CD4-positive, alpha-beta T cell (primary cell): Measurements from ENCODE around the gene RSPO3. TPM values are rescaled to one million over a fixed set of nuclear protein-coding genes. Genes with fewer than 3 reads are reported as not detected.

ENCODE experiments used
- ATAC-seq: fragments of 200-7000 bp; cut with Tn5 transposase; one replicate; pipeline ENCODE4 v1.10.0; 2022; ENCODE audit warnings: mild to moderate bottlenecking; ENCODE audit not compliant: poor library complexity
- CTCF ChIA-PET: fragments of 350-600 bp; sonication (Branson Sonifier 250); formaldehyde crosslinking; loops from one replicate; lab custom pipeline; 2021; ENCODE audit warnings: antibody characterized with exemption, inconsistent platforms; lab: Charles Lee
- POLR2A ChIA-PET: fragments of 350-600 bp; sonication (Branson Sonifier 250); formaldehyde crosslinking; loops from one replicate; lab custom pipeline; 2021; ENCODE audit warnings: antibody characterized with exemption, inconsistent platforms; lab: Charles Lee
- DNase-seq, 14 experiments: peaks; one replicate each; pipeline ENCODE4 v3.0.0-alpha.2; 2013 to 2020; ENCODE audit warnings: mixed read lengths in 2 of 14
- H3K27ac ChIP-seq, 2 donors: one replicate each; pipeline versions ENCODE4 v1.5.1 to v1.7.0; 2013; ENCODE audit warnings: low read length in 2 of 2, low read depth in 1 of 2, mild to moderate bottlenecking in 1 of 2
- H3K27me3 ChIP-seq, 2 experiments: 1 replicate in 1 of 2; 2 replicates in 1 of 2; pipeline versions ENCODE4 v1.6.1 to v1.7.0; 2013; ENCODE audit warnings: low read length in 2 of 2, control low read depth in 1 of 2, mild to moderate bottlenecking in 1 of 2, moderate library complexity in 1 of 2; ENCODE audit not compliant: insufficient read depth in 2 of 2, control insufficient read depth in 1 of 2
- H3K36me3 ChIP-seq: one replicate; pipeline ENCODE4 v1.6.1; 2013; ENCODE audit warnings: low read length, control low read depth; ENCODE audit not compliant: insufficient read depth
- H3K4me1 ChIP-seq: one replicate; pipeline ENCODE4 v1.6.1; 2013; ENCODE audit warnings: low read length, control low read depth; ENCODE audit not compliant: insufficient read depth
- H3K4me3 ChIP-seq: one replicate; pipeline ENCODE4 v1.5.1; 2013; ENCODE audit warnings: mild to moderate bottlenecking, low read length, moderate library complexity
- H3K9me3 ChIP-seq, 2 experiments: 1 replicate in 1 of 2; 2 replicates in 1 of 2; pipeline versions ENCODE4 v1.6.1 to v1.7.0; 2013; ENCODE audit warnings: low read length in 2 of 2, mild to moderate bottlenecking in 2 of 2, control low read depth in 1 of 2, moderate library complexity in 1 of 2; ENCODE audit not compliant: control insufficient read depth in 1 of 2, insufficient read depth in 1 of 2
- H3K27ac Mint-ChIP-seq: one replicate; pipeline ENCODE4 v1.8.0; 2020; ENCODE audit warnings: mixed read lengths
- H3K27me3 Mint-ChIP-seq: one replicate; pipeline ENCODE4 v1.8.0; 2021; ENCODE audit warnings: mixed read lengths
- H3K36me3 Mint-ChIP-seq: one replicate; pipeline ENCODE4 v1.8.0; 2021; ENCODE audit warnings: low read depth, mixed read lengths
- H3K4me1 Mint-ChIP-seq: one replicate; pipeline ENCODE4 v1.8.0; 2021; ENCODE audit warnings: low read depth, mixed read lengths
- H3K4me3 Mint-ChIP-seq: one replicate; pipeline ENCODE4 v1.8.0; 2020; ENCODE audit warnings: mild to moderate bottlenecking, mixed read lengths
- H3K9me3 Mint-ChIP-seq: one replicate; pipeline ENCODE4 v1.8.0; 2020; ENCODE audit warnings: mixed read lengths
- intact Hi-C, 2 experiments: fragments of 100-400 bp; cut with DNase I in 1 of 2; cut with micrococcal nuclease in 1 of 2; formaldehyde crosslinking; loops; one replicate each; pipeline versions ENCODE4 v1.15.1 to v1.9.0; 2023 to 2025; cut with DNase I, micrococcal nuclease
- total RNA-seq, 174 experiments: library from RNA in 2 of 174; stranded (reverse) in 2 of 174; gene quantifications; one replicate each; pipeline ENCODE4 v1.2.3 and lab custom pipeline; 2021 to 2026
- TF ChIP-seq, protein P1 (sequence below): fragments of 200-600 bp; IDR thresholded peaks from one replicate; pipeline ENCODE4 v1.8.0; 2022; ENCODE audit warnings: antibody characterized with exemption, mild to moderate bottlenecking

Gene RSPO3
- total RNA-seq, 2 experiments from 2014 or later, result not detected

DNA sequence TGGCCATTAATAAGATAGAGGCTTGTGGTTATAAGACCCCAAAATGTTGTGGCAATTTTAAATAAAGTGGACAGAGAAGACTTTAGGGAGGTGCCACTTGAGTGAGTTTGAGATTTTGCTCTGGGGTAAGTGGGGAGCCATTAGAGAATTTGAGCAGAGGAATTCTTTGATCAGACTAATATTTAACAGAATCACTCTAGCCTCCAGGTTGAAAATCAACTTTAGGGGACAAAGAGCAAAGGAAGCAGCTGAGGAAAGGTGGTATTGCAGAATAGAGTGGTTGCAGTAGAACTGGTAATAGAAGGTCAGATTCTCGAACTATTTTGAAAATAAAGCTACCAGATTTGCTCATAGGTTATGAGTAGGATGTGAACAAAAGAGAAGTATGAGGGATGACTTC is 97.5 kb downstream of the RSPO3 start:
- POLR2A ChIA-PET, result no interaction called here
- CTCF ChIA-PET, result no interaction called here
- DNase-seq, result no peak

DNA sequence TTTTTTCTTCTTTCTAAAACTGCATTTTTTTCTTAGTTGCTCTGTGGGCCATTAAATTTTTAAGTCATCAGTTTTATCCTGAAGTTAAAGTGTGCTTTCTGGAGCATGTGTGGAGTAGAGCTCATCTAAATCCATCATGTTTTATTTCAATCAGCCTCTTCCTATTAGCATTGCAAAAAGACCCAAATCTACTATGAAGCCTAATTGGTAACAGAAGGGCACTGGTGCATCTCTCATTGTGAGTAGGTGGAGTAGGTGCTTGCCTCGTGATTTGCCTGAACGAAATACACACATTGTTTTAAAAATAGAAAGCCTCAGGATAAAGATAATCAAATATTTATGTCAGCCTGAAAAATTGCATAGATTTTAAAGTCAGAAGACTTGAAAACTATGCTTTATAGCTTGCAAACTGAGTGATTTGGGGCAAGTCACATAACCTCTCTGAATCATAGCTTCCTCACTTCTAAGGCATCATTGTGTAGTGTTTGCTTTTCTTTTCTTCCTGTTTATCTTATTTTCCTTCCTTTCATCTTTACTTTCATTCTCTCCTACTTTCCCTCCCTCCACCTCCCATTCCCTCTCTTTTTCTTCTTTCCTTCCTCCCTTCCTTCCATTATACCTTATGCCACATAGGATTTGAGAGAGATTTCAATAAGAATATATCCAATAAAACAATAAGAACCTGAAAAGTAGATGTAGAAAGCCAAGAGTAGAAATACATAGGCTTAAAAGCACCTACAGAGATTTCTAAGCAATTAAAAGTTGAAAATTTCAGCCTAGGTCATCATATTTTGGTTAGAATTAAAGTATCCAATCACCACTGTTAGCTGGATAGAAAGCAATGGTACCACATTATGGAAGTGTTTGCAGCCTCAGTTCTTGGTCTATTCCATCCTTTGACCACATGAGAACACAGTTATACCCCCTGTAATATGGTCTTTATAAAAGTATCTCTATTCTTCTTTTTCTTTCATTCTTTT is 98.6 kb downstream of the RSPO3 start:
- CTCF ChIA-PET, result no interaction called here
- no peaks in the 10 kb centered on the region for H3K4me1 Mint-ChIP-seq
- H3K27ac ChIP-seq, result no peak overlapping the region
- no peaks in the 10 kb centered on the region for H3K9me3 Mint-ChIP-seq
- peaks cover 0 to 11% of the 10 kb centered on the region in 2 experiments for H3K9me3 ChIP-seq
- no peak overlapping the region for H3K4me3 ChIP-seq
- no peak for DNase-seq
- H3K27ac Mint-ChIP-seq, result no peak overlapping the region
- TF ChIP-seq, protein P1, sequence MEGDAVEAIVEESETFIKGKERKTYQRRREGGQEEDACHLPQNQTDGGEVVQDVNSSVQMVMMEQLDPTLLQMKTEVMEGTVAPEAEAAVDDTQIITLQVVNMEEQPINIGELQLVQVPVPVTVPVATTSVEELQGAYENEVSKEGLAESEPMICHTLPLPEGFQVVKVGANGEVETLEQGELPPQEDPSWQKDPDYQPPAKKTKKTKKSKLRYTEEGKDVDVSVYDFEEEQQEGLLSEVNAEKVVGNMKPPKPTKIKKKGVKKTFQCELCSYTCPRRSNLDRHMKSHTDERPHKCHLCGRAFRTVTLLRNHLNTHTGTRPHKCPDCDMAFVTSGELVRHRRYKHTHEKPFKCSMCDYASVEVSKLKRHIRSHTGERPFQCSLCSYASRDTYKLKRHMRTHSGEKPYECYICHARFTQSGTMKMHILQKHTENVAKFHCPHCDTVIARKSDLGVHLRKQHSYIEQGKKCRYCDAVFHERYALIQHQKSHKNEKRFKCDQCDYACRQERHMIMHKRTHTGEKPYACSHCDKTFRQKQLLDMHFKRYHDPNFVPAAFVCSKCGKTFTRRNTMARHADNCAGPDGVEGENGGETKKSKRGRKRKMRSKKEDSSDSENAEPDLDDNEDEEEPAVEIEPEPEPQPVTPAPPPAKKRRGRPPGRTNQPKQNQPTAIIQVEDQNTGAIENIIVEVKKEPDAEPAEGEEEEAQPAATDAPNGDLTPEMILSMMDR, result no peak
- H3K4me3 Mint-ChIP-seq, result no peak overlapping the region
- ATAC-seq, result no peak
- H3K36me3 ChIP-seq, result no peaks in the 10 kb centered on the region
- intact Hi-C loops, result no loop called here
- no peaks in the 10 kb centered on the region for H3K4me1 ChIP-seq
- H3K27me3 ChIP-seq, result no peaks in the 10 kb centered on the region
- no peaks in the 10 kb centered on the region for H3K36me3 Mint-ChIP-seq
- H3K27me3 Mint-ChIP-seq, result peaks cover 45% of the 10 kb centered on the region
- POLR2A ChIA-PET, result no interaction called here

More for the DNA sequence above, 97.5 kb downstream of the RSPO3 start:
- TF ChIP-seq, protein P1, result no peak
- intact Hi-C loops, result no loop called here
- H3K4me1 ChIP-seq, result no peaks in the 10 kb centered on the region
- Mint-ChIP-seq H3K27ac (no peak overlapping the region), H3K27me3 (peaks cover 53% of the 10 kb centered on the region), H3K36me3 (no peaks in the 10 kb centered on the region), H3K4me3 (no peak overlapping the region), H3K4me1 (no peaks in the 10 kb centered on the region), H3K9me3 (no peaks in the 10 kb centered on the region)
- no peak overlapping the region for H3K27ac ChIP-seq
- H3K4me3 ChIP-seq, result no peak overlapping the region
- no peaks in the 10 kb centered on the region for H3K36me3 ChIP-seq
- H3K27me3 ChIP-seq, result peaks cover 4% of the 10 kb centered on the region in 2 experiments
- H3K9me3 ChIP-seq, result peaks cover 0 to 11% of the 10 kb centered on the region in 2 experiments
- ATAC-seq, result no peak

DNA sequence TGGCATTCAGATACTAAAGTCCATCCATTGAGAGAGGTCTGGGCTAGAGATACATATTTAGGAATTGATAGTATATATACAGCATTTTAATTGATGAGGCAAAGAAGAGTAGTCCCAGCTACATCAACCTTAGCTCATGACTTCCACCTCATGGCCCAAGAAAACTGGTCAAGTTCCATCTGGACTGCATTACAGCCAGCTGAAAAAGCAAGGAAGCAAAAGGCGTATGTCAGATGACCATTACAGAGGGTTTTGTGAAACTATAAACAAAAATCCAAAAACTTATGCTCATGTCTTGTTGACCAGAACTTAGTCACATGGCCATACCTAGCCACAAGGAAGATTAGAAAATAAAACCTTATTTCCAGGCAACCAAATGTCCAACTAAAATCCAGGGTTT is 101.4 kb downstream of the RSPO3 start:
- Histone ChIP-seq H3K36me3 (no peaks in the 10 kb centered on the region), H3K27me3 (peaks cover 0 to 4% of the 10 kb centered on the region in 2 experiments), H3K9me3 (peaks cover 0 to 1% of the 10 kb centered on the region in 2 experiments), H3K4me1 (no peaks in the 10 kb centered on the region), H3K4me3 (no peak overlapping the region), H3K27ac (no peak overlapping the region)
- no peaks in the 10 kb centered on the region for H3K4me1 Mint-ChIP-seq
- POLR2A ChIA-PET, result no interaction called here
- intact Hi-C loops, result no loop called here
- ATAC-seq (no peak), DNase-seq (no peak)
- H3K27ac Mint-ChIP-seq, result no peak overlapping the region
- CTCF ChIA-PET, result no interaction called here
- TF ChIP-seq, protein P1, result no peak
- H3K36me3 Mint-ChIP-seq, result no peaks in the 10 kb centered on the region
- peaks cover 48% of the 10 kb centered on the region for H3K27me3 Mint-ChIP-seq
- H3K9me3 Mint-ChIP-seq, result no peaks in the 10 kb centered on the region
- H3K4me3 Mint-ChIP-seq, result no peak overlapping the region
